Activated gamma-delta T cell treated with anti-CD3 and anti-CD28 coated beads, Interleukin-2, amount 50 U/mL, for 16 hours (primary cell): Measurements from ENCODE around the gene SUPT5H.

ENCODE experiments used
- DNase-seq: peaks from one replicate; pipeline ENCODE4 v3.0.0-alpha.2; 2020; ENCODE audit warnings: low read depth

SUPT5H gene

GRCh38 chr19:39497996-39498797, 52.8 kb downstream of the SUPT5H start:
- no peak for DNase-seq

DNA sequence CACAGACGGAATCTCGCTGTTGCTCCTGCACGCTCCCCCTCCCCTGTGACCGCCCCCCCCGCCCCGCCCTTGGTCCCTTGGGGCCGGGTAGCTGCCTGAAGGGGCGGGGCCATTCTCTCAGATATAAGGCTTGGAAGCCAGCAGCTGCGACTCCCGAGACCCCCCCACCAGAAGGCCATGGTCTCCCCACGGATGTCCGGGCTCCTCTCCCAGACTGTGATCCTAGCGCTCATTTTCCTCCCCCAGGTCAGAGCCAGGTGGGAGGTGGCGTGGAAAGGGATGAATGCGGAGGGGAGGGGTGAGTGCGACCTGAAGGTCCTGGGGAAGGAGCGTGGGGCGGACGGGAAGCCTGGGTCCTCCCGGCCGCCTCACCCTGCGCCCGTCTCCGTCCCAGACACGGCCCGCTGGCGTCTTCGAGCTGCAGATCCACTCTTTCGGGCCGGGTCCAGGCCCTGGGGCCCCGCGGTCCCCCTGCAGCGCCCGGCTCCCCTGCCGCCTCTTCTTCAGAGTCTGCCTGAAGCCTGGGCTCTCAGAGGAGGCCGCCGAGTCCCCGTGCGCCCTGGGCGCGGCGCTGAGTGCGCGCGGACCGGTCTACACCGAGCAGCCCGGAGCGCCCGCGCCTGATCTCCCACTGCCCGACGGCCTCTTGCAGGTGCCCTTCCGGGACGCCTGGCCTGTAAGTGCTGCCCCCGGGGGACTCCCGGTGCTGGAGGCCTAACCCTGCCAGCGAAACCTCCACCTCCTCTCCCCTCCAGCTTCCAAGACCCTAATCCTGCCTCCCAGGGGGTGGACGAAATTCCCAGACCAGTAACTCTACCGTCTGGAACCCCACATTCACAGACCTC, 53.6 kb downstream of the SUPT5H start, which contains the start of gene DLL3:
TSS of gene DLL3 (plus strand) at position 150 of the 845 bp plus-strand sequence. CDS start at position 178, 28 bp downstream.
- no peak for DNase-seq

GRCh38 chr19:39499932-39500331, 54.5 kb downstream of the SUPT5H start:
- no peak for DNase-seq

- no peak for DNase-seq
These were observed 55.2 kb downstream of the SUPT5H start for GRCh38 chr19:39500543-39500942.

- DNase-seq = no peak
These were observed 56.0 kb downstream of the SUPT5H start for GRCh38 chr19:39501340-39501739.

- peak; percentile 56 for DNase-seq
These were observed 57.4 kb downstream of the SUPT5H start for GRCh38 chr19:39502640-39503417.

- DNase-seq = no peak
These were observed 61.2 kb downstream of the SUPT5H start for GRCh38 chr19:39506598-39506943.

DNA sequence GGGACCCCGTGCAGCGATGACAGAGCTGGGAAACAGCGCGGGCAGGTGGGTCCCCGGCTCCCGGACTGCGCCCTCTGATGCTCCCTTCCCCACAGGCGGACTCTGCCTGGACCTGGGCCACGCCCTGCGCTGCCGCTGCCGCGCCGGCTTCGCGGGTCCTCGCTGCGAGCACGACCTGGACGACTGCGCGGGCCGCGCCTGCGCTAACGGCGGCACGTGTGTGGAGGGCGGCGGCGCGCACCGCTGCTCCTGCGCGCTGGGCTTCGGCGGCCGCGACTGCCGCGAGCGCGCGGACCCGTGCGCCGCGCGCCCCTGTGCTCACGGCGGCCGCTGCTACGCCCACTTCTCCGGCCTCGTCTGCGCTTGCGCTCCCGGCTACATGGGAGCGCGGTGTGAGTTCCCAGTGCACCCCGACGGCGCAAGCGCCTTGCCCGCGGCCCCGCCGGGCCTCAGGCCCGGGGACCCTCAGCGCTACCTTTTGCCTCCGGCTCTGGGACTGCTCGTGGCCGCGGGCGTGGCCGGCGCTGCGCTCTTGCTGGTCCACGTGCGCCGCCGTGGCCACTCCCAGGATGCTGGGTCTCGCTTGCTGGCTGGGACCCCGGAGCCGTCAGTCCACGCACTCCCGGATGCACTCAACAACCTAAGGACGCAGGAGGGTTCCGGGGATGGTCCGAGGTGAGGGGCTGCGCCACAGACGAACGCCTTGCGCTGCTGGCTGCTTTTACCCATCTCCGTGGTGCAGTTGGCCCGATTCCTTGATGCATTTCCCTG, 61.7 kb downstream of the SUPT5H start:
- peak; percentile 12 for DNase-seq

DNA sequence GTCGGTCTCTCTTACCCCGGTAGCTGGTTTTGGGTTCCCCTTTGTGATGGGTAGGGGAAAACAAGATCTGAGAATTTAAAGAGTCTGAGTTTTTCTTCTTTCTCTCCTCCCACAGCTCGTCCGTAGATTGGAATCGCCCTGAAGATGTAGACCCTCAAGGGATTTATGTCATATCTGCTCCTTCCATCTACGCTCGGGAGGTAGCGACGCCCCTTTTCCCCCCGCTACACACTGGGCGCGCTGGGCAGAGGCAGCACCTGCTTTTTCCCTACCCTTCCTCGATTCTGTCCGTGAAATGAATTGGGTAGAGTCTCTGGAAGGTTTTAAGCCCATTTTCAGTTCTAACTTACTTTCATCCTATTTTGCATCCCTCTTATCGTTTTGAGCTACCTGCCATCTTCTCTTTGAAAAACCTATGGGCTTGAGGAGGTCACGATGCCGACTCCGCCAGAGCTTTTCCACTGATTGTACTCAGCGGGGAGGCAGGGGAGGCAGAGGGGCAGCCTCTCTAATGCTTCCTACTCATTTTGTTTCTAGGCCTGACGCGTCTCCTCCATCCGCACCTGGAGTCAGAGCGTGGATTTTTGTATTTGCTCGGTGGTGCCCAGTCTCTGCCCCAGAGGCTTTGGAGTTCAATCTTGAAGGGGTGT, 62.5 kb downstream of the SUPT5H start:
- DNase-seq = no peak

DNA sequence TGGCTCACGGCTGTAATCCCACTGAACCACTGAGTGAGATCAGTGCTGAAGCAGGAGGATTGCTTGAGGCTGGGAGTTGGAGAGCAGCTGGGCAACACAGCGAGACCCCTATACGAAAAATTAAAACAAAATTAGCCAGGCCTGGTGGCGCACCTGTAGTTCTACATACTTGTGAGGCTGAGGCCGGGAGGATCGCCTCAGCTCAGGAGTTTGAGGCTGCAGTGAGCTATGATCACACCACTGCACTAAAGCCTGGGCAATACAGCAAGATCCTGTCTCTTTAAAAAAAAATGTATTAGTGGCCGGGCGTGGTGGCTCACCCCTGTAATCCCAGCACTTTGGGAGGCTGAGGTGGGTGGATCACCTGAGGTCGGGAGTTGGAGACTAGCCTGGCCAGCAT, 63.2 kb downstream of the SUPT5H start:
- no peak for DNase-seq

GRCh38 chr19:39509233-39509632, 63.9 kb downstream of the SUPT5H start:
- DNase-seq = no peak

DNA sequence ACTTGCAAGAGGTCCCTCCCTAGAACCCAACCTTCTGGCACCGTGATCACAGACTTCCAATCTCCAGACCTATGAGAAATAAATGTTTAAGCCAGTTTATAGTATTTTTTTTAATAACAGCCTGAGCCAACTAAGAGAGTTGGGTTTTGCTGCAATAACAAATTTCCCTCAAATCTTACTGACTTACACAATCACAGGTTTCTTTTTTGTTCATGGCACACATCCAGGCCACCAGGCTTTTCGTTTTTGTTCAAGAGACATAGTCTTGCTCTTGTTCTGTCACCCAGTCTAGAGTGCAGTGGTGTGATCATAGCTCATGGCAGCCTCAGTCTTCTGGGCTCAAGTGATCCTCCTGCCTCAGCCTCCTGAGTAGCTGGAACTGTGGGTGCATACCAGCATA, 67.6 kb downstream of the SUPT5H start:
- DNase-seq = no peak

GRCh38 chr19:39514840-39515550, 69.6 kb downstream of the SUPT5H start, which contains the start of gene SELENOV:
Gene SELENOV (plus strand): TSS chr19:39515139. CDS start chr19:39515213, 74 bp downstream.
- no peak for DNase-seq

DNA sequence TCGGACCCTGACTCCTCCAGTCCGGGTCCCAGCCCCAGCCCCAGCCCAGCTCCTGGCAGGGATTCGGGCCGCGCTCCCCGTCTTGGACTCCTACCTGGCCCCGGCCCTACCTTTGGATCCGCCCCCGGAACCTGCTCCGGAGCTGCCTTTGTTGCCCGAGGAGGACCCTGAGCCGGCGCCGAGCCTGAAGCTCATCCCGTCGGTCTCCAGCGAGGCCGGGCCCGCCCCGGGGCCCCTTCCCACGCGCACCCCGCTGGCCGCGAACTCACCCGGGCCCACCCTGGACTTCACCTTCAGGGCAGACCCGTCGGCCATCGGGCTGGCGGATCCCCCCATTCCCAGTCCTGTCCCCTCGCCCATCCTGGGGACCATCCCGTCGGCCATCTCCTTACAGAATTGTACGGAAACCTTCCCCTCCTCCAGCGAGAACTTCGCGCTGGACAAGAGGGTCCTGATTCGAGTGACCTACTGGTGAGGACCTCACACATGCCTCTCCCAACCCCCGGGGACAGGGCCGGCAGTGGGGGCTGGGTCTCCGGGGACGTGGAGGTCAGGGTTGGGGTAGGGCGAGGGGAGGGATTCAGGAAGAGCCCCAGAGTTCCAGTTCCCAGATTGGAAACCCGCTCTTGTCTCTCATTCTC, 70.3 kb downstream of the SUPT5H start:
- DNase-seq = no peak

DNA sequence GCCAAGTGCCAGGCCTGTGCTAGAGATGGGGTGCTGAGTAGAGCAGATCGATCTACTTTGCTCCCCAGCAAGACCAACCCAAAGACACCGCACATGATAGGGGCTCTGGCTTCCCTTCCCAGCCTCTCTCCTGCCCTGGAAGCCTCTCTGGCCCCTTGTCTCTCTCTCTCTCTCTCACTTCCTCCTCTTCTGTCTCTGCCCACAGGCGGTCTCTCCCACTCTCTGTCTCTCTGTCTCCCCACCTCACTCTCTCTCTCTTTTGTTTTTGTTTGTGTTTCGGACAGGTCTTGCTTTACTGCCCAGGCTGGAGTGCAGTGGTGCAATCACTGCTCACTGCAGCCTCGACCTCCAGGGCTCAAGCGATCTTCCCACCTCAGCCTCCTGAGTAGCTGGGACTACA, 70.9 kb downstream of the SUPT5H start:
- no peak for DNase-seq

DNA sequence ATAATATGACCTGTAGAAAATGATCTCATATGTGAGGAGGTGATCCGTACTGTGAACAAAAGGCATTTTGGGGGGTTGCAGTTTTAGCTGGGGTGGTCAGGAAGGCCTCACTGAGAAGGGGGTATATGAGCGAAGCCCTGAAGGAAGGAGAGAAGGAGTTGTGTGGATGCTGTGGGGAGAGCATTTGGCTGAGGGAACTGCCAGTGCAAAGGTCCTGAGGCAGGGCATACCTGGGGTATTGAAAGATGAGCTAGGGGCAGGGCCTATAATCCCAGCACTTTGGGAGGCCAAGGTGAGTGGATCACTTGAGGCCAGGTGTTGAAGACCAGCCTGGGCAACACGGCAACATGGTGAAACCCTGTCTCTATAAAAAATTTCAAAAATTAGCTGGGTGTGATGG, 72.0 kb downstream of the SUPT5H start:
- DNase-seq = no peak

GRCh38 chr19:39518458-39518857, 73.1 kb downstream of the SUPT5H start:
- no peak for DNase-seq

DNA sequence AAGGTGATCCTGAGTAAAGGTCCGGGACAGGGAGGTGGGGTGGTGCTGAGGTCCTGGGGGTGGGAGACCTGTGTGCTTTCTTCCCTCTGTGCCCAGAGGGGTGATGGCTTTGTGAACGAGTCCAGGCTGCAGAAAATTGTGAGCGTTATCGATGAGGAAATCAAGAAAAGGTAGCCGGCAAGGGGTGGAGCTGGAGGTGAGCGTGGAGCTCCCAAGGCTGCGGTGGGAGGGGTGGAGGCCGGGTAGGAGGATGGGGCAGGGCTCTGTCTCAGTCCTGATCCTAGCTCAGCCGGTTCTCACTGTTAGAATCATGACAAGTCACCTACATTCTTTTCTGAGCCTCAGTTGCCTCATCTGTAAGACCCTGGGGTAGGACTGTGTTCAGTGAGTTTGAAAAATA, 73.6 kb downstream of the SUPT5H start:
- no peak for DNase-seq

DNA sequence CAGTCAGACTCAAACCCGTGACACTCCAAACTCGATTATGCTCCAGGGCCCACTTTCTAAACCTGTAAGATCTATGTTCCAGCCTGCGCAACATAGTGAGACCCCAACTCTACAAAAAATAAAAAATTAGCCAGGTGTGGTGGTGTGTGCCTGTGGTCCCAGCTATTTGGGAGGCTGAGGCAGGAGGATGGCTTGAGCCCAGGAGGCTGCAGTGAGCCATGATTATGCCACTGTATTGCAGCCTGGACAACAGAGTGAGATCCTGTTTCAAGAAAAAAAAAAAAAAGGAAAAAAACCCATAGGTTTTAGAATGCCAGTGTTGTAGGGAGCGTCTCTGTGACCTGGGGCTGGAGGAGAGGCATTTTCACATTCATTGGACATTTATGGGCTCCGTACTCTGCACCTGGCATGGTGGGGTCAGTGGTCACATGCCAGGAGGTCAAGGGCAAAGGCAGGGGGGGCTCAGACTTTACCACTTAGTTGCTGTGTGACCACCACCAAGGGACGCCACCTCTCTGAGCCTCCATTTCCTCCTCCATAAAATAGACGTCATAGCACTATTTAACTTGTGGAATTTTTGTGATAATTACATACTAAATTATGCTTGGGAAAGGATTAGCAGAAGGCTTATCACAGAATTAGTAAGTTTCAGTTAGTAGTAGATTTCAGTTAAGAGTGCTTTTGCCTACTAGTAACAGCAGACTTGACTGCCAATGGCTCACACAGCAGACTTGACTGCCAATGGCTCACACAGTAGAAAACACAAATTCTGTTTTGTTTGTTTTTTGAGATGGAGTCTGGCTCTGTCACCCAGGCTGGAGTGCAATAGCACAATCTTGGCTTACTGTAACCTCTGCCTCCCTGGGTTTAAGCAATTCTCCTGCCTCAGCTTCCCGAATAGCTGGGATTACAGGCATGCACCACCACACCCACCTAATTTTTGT, 75.4 kb downstream of the SUPT5H start:
- DNase-seq = no peak
